IgD-negative memory B cell (primary cell): ENCODE data around the gene NQO1. TPM values are rescaled to one million over a fixed set of nuclear protein-coding genes. Genes with fewer than 3 reads are reported as not detected.
A peak's percentile ranks its signal among the peaks of the same experiment; 100 is the strongest.
"Not testable (repeated sequence)": the region's sequence is repeated elsewhere in the genome, so short reads cannot be mapped to it uniquely, and the experiment has no call there.

ENCODE experiments used
- H3K27ac Mint-ChIP-seq, 3 donors: one replicate each; pipeline ENCODE4 v1.8.0; 2020 to 2022; ENCODE audit warnings: mild to moderate bottlenecking in 3 of 3, mixed read lengths in 3 of 3, moderate library complexity in 1 of 3
- H3K27me3 Mint-ChIP-seq: one replicate; pipeline ENCODE4 v1.8.0; 2021; ENCODE audit warnings: mixed read lengths
- H3K36me3 Mint-ChIP-seq: one replicate; pipeline ENCODE4 v1.8.0; 2020; ENCODE audit warnings: mild to moderate bottlenecking, mixed read lengths
- H3K4me1 Mint-ChIP-seq, 3 donors: one replicate each; pipeline ENCODE4 v1.8.0; 2020 to 2022; ENCODE audit warnings: mixed read lengths in 3 of 3, mild to moderate bottlenecking in 1 of 3
- H3K4me3 Mint-ChIP-seq, 4 donors: one replicate each; pipeline ENCODE4 v1.8.0; 2020 to 2022; ENCODE audit warnings: mild to moderate bottlenecking in 4 of 4, mixed read lengths in 4 of 4, moderate library complexity in 3 of 4
- H3K9me3 Mint-ChIP-seq, 3 donors: one replicate each; pipeline ENCODE4 v1.8.0; 2020 to 2021; ENCODE audit warnings: mixed read lengths in 3 of 3, mild to moderate bottlenecking in 1 of 3
- polyA plus RNA-seq: library from polyadenylated mRNA; unstranded; fragments of 300-500 nt; fragmentation: Illumina TruSeq; gene quantifications from one replicate; pipeline ENCODE4 v1.2.3, GENCODE V29; 2021

NQO1 gene
- polyA plus RNA-seq = 5.4 TPM

DNA sequence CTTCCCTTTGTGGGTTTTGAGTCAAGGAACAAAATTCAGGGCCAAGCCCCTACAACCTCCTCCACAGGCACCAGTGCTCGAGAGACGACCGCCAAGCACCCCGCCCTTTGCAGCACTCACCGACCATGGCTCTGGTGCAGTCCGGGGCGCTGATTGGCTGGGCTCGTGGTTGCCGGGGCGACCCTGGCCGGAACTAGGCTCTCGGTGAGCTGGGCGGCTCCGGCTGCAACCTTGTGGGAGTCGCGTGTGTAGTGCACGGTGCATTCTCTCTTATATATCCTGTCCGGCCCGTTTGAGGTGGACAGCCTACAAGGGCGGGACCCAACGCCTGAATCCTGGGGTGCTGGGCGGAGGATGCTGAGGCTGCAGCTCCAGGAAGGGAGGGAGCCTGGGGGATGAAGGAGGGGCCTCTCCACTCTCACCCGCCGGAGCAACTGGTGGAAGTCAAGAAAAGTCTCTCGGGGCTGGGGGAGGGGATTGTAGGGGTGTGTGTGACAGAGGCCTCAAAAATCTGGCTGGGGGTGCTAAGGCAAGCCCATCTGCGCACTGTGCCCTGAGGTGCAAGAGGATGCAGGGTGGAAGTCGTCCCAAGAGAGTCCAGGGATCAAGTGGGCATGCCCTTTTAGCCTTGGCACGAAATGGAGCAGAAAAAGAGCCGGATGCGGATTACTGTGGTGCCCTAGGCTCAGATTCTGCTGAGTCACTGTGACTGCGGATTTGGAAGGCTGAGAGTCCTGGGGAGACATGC, at the start of gene NQO1:
TSS of gene NQO1 (minus strand) at position 248 of the 748 bp plus-strand sequence. CDS start at position 127, 121 bp downstream.
- peaks cover 2% of the 10 kb centered on the region for H3K36me3 Mint-ChIP-seq
- peak within 1 kb of the TSS; percentile 80 to 93 (median 89) for H3K27ac Mint-ChIP-seq
- no peaks in the 10 kb centered on the region for H3K9me3 Mint-ChIP-seq
- peaks cover 9 to 16% (median 13%) of the 10 kb centered on the region in 3 donors for H3K4me1 Mint-ChIP-seq
- no peaks in the 10 kb centered on the region for H3K27me3 Mint-ChIP-seq
- H3K4me3 Mint-ChIP-seq = peak within 1 kb of the TSS; percentile 87 to 97 (median 92)

GRCh38 chr16:69775563-69775962, 49.2 kb upstream of the NQO1 start:
- H3K4me1 Mint-ChIP-seq = peaks cover 25 to 38% (median 26%) of the 10 kb centered on the region in 3 donors
- H3K9me3 Mint-ChIP-seq = peaks cover 0 to 11% (median 2%) of the 10 kb centered on the region in 3 donors
- peaks cover 7% of the 10 kb centered on the region for H3K36me3 Mint-ChIP-seq
- H3K27me3 Mint-ChIP-seq = no peaks in the 10 kb centered on the region
- H3K4me3 Mint-ChIP-seq = peak overlapping the region in 2 of 4 donors; percentile 8 to 15
- H3K27ac Mint-ChIP-seq = peak overlapping the region in 1 of 3 donors; percentile 58

GRCh38 chr16:69773260-69773947, 47.0 kb upstream of the NQO1 start:
- peaks cover 5% of the 10 kb centered on the region for H3K36me3 Mint-ChIP-seq
- H3K27me3 Mint-ChIP-seq = no peaks in the 10 kb centered on the region
- H3K4me1 Mint-ChIP-seq = peaks cover 34 to 51% (median 36%) of the 10 kb centered on the region in 3 donors
- H3K27ac Mint-ChIP-seq = peak overlapping the region in 2 of 3 donors; percentile 78 to 87
- H3K4me3 Mint-ChIP-seq = peak overlapping the region in 3 of 4 donors; percentile 19 to 91 (median 74)
- H3K9me3 Mint-ChIP-seq = peaks cover 0 to 11% (median 2%) of the 10 kb centered on the region in 3 donors

- peaks cover 0 to 11% (median 2%) of the 10 kb centered on the region in 3 donors for H3K9me3 Mint-ChIP-seq
- H3K27ac Mint-ChIP-seq = no peak overlapping the region
- H3K27me3 Mint-ChIP-seq = no peaks in the 10 kb centered on the region
- peak overlapping the region in 2 of 4 donors; percentile 2 to 4 for H3K4me3 Mint-ChIP-seq
- H3K4me1 Mint-ChIP-seq = peaks cover 38 to 59% (median 39%) of the 10 kb centered on the region in 3 donors
- peaks cover 3% of the 10 kb centered on the region for H3K36me3 Mint-ChIP-seq
Observed at GRCh38 chr16:69771651-69771967, 45.2 kb upstream of the NQO1 start.

DNA sequence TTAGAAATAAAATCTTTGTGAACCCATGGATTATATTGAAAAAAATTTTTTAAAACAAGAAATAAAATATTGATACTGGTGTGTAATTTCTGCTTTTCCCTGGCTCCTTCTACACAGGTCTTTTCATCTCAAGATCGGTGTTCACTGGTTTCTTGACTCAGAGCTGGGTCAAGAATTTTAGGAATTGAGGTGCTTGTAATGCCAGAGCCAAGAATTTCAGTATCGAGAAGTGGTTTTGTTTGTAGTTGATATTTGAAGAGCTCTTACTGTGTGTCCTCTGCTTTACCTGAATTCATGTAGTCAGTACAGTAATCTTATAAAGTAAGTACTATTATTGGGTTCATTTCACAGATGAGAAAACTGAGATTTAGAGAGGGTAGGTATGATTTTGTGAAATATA, 43.0 kb upstream of the NQO1 start:
- Mint-ChIP-seq H3K4me1 (peaks cover 46 to 57% (median 46%) of the 10 kb centered on the region in 3 donors), H3K36me3 (no peaks in the 10 kb centered on the region), H3K27me3 (no peaks in the 10 kb centered on the region), H3K4me3 (no peak overlapping the region), H3K9me3 (no peaks in the 10 kb centered on the region), H3K27ac (no peak overlapping the region)

GRCh38 chr16:69768666-69769065, 42.3 kb upstream of the NQO1 start:
- Mint-ChIP-seq H3K9me3 (no peaks in the 10 kb centered on the region), H3K4me3 (peak overlapping the region in 1 of 4 donors; percentile 8), H3K36me3 (no peaks in the 10 kb centered on the region), H3K27me3 (no peaks in the 10 kb centered on the region), H3K4me1 (peaks cover 44 to 54% (median 44%) of the 10 kb centered on the region in 3 donors), H3K27ac (peak overlapping the region in 1 of 3 donors; percentile 52)

DNA sequence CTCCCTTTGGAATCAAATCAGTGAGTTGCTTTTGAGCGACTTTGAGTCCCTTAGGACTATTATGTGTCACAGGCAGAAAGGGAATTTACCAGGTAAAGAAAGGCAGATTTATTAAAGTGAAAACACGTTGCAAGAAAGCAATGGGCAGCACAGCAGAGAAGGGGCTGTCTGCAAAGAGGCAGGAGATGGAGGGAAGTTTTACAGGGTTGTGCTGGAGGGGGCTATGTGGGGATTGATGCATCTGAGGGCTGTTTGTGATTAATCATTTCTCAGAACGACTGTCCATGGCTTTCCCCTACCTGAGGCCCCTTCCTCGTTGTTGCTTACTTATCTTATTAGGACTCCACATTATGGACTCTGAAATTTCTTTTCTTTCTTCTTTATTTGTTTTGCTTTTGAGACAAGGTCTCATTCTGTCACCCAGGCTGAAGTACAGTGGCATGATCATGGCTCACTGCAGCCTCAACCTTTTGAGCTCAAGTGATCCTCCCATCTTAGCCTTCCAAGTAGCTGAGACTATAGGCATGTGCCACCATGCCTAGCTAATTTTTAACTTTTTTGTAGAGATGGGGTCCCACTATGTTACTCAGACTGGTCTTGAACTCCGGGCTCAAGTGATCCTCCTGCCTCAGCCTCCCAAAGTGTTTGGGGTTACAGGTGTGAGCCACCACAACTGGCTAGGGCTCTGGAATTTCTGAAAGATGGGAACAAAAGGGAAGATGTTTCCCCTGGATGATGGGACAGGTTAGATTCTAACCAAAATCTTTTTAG, 41.3 kb upstream of the NQO1 start:
- H3K4me3 Mint-ChIP-seq = peak overlapping the region in 1 of 4 donors; percentile 20

DNA sequence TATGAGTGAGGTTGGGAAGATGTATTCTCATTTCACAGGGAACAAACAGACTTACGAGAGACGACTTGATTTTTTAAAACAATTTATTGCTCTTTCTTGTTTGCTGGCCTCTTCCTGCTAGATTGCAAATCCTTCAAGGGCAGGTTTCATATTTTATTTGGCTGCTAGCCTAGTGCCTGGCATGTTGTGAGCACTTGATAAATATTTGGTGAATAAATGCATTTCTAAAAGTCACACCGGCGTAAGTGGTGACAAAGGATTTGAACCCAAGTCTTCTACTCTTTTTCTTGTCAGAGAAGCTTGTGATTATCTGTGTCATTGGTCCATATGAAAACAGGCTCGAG, 37.2 kb upstream of the NQO1 start:
- peak overlapping the region in 3 of 4 donors; percentile 70 to 98 (median 96) for H3K4me3 Mint-ChIP-seq
- H3K9me3 Mint-ChIP-seq = no peaks in the 10 kb centered on the region
- H3K27me3 Mint-ChIP-seq = no peaks in the 10 kb centered on the region
- H3K27ac Mint-ChIP-seq = peak overlapping the region; percentile 75 to 100 (median 93)
- peaks cover 24 to 27% (median 24%) of the 10 kb centered on the region in 3 donors for H3K4me1 Mint-ChIP-seq
- no peaks in the 10 kb centered on the region for H3K36me3 Mint-ChIP-seq

More for the DNA sequence above, 41.3 kb upstream of the NQO1 start:
- Mint-ChIP-seq H3K27me3 (no peaks in the 10 kb centered on the region), H3K9me3 (no peaks in the 10 kb centered on the region), H3K36me3 (no peaks in the 10 kb centered on the region), H3K27ac (peak overlapping the region in 2 of 3 donors; percentile 23 to 40), H3K4me1 (peaks cover 41 to 50% (median 42%) of the 10 kb centered on the region in 3 donors)

- peak overlapping the region; percentile 75 to 100 (median 93) for H3K27ac Mint-ChIP-seq
- peaks cover 22 to 26% (median 23%) of the 10 kb centered on the region in 3 donors for H3K4me1 Mint-ChIP-seq
- H3K4me3 Mint-ChIP-seq = peak overlapping the region; percentile 70 to 98 (median 94)
- H3K36me3 Mint-ChIP-seq = no peaks in the 10 kb centered on the region
- no peaks in the 10 kb centered on the region for H3K9me3 Mint-ChIP-seq
- H3K27me3 Mint-ChIP-seq = no peaks in the 10 kb centered on the region
Observed at GRCh38 chr16:69762814-69763598, 36.6 kb upstream of the NQO1 start.

DNA sequence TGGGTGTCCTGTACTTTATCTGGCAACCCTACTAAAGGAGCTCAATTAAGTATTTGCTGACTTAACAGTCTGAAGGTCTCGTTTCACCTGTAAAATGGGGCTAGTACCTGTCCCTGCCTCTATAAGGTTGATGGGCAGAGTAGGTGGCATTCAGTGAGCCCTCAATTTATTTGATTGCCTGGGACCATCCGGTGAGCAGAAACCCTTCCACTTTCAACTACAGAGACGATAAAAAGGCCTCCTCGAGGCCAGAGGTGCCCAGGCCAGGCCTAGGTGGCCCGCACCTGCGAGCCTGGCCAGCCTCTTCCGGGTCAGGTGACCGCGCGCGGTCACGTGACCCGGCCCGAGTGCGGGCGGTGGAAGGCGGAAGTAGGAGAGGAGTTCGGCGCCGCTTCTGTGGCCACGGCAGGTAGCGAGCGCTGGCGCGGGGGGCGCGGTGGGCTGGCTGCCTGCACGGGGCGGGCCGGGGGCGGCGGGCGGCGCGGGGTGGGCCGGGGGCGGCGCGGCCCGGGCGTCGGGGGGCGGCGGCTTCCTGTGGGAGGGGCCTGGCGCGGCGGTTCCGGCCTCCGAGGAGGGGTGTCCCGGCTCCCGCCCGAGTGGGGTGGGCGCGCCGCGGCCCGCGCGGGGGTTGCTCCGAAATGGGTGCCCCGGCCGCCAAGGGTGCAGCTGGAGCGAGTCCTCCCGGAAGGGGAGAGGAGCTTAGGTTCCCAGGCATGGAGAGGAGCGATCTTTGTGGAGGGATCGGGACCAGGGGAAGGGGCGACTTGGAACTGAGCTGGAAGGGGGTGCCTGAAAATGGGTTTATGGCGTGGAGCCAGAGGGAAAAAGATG, 35.8 kb upstream of the NQO1 start, which contains the start of gene WWP2:
TSS of gene WWP2 (plus strand) at position 350 of the 831 bp plus-strand sequence. CDS start 24,679 bp downstream, outside the sequence.
- Mint-ChIP-seq H3K4me3 (peak within 1 kb of the TSS; percentile 70 to 98 (median 94)), H3K27me3 (no peaks in the 10 kb centered on the region), H3K36me3 (no peaks in the 10 kb centered on the region), H3K27ac (peak within 1 kb of the TSS; percentile 75 to 100 (median 97)), H3K9me3 (no peaks in the 10 kb centered on the region), H3K4me1 (peaks cover 17 to 23% (median 20%) of the 10 kb centered on the region in 3 donors)

DNA sequence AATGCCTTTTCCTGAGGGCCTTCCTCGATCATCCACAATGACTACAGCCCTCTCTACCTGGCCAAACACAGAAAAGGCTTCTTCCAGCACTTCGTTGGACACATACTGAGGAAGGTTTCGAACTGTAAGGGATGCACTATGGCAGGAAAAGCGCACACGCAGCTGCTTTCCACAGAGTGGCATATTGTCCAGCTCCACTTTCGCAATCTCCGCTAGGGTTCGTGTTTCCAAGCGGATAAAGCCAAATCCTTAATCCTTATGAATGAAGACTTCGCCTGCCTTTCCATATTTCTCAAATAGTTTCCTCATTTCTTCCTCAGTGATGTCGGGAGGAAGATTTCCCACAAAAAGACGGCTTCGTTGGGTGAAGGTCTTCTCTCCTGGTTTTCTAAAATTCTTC, 31.0 kb upstream of the NQO1 start:
- peak overlapping the region in 1 of 3 donors; percentile 30 for H3K27ac Mint-ChIP-seq
- H3K9me3 Mint-ChIP-seq = not testable (repeated sequence)

GRCh38 chr16:69756705-69757104, 30.3 kb upstream of the NQO1 start:
- Mint-ChIP-seq H3K9me3 (no peaks in the 10 kb centered on the region), H3K4me1 (peaks cover 18 to 21% (median 19%) of the 10 kb centered on the region in 3 donors), H3K36me3 (peaks cover 2% of the 10 kb centered on the region), H3K4me3 (peak overlapping the region in 1 of 4 donors; percentile 97), H3K27me3 (peaks cover 4% of the 10 kb centered on the region), H3K27ac (peak overlapping the region in 2 of 3 donors; percentile 11 to 30)

More for the DNA sequence above, 31.0 kb upstream of the NQO1 start:
- H3K4me3 Mint-ChIP-seq = peak overlapping the region in 1 of 4 donors; percentile 97
- peaks cover 12 to 23% (median 15%) of the 10 kb centered on the region in 3 donors for H3K4me1 Mint-ChIP-seq
- not testable (repeated sequence) for H3K27me3 Mint-ChIP-seq, H3K36me3 Mint-ChIP-seq
